Immature natural killer cell (primary cell): Measurements from ENCODE around the gene ATP5F1E. TPM values are rescaled to one million over a fixed set of nuclear protein-coding genes. Genes with fewer than 3 reads are reported as not detected.

Source experiments
- DNase-seq, 3 donors: peaks; one replicate each; pipeline ENCODE4 v3.0.0; 2022; ENCODE audit warnings: mixed read lengths in 1 of 3
- H3K27ac Mint-ChIP-seq, 6 donors: one replicate each; pipeline ENCODE4 v1.8.0; 2020; ENCODE audit warnings: mixed read lengths in 6 of 6, mild to moderate bottlenecking in 5 of 6, inconsistent platforms in 4 of 6, moderate library complexity in 3 of 6
- H3K27me3 Mint-ChIP-seq, 3 donors: one replicate each; pipeline ENCODE4 v1.8.0; 2020 to 2021; ENCODE audit warnings: low read depth in 3 of 3, mild to moderate bottlenecking in 3 of 3, mixed read lengths in 3 of 3, moderate library complexity in 3 of 3, inconsistent platforms in 1 of 3
- H3K36me3 Mint-ChIP-seq, 3 donors: one replicate each; pipeline ENCODE4 v1.8.0; 2020; ENCODE audit warnings: mixed read lengths in 3 of 3, inconsistent platforms in 2 of 3, mild to moderate bottlenecking in 2 of 3
- H3K4me1 Mint-ChIP-seq, 2 donors: one replicate each; pipeline ENCODE4 v1.8.0; 2020; ENCODE audit warnings: inconsistent platforms in 2 of 2, mild to moderate bottlenecking in 2 of 2, mixed read lengths in 2 of 2, moderate library complexity in 1 of 2
- H3K4me3 Mint-ChIP-seq, 5 donors: one replicate each; pipeline ENCODE4 v1.8.0; 2020; ENCODE audit warnings: mild to moderate bottlenecking in 5 of 5, mixed read lengths in 5 of 5, inconsistent platforms in 3 of 5, moderate library complexity in 3 of 5
- H3K9me3 Mint-ChIP-seq, 6 donors: one replicate each; pipeline ENCODE4 v1.8.0; 2020; ENCODE audit warnings: mild to moderate bottlenecking in 6 of 6, mixed read lengths in 6 of 6, inconsistent platforms in 4 of 6, moderate library complexity in 3 of 6
- polyA plus RNA-seq, 3 donors: library from polyadenylated mRNA; unstranded; fragments of 300-500 nt; fragmentation: Illumina TruSeq; gene quantifications; one replicate each; pipeline ENCODE4 v1.2.3, GENCODE V29; 2021

ATP5F1E gene
- polyA plus RNA-seq, 3 donors from 2014 or later: 43.3 to 138 (median 91.7) TPM

DNA sequence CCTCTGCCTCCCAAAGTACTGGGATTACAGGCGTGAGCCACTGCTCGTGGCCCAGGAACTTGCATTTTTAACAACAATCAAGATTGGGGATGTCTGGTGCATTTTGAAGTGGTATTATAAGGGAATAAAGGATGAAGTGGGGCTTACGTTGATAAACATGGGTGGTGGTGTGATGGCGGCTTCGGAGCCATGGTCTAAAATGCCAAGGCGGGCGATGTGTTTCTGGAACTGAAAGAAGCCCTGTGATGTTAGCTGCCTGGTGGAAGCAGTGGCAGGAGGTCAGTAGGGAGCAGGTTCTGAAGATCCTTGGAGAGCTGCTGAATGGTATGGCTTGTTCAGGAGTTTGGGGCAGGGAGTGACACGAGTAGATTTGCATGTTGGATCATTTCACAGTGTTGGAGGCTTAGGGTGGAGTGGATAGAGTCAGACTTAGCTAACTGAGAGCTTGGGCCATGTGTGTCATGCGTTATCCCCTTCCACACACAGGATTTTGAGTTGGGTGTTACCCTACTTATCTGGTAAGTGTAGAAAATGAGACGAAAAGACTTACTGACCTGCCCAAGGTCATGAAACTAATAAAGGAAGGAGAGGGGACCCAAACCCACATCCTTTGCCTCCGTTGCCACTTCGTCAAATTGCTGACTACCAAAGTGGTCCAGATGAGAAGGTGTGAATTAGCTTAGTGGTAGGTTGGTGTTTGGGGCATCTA, 49.6 kb downstream of the ATP5F1E start:
- Mint-ChIP-seq H3K9me3 (no peaks in the 10 kb centered on the region), H3K4me1 (peaks cover 34 to 50% of the 10 kb centered on the region in 2 donors), H3K27ac (peak overlapping the region; percentile 82 to 97 (median 91)), H3K4me3 (peak overlapping the region; percentile 81 to 93 (median 85)), H3K36me3 (peaks cover 8 to 9% (median 9%) of the 10 kb centered on the region in 3 donors), H3K27me3 (peaks cover 10 to 16% (median 14%) of the 10 kb centered on the region in 3 donors)
- peak; percentile 67 to 77 (median 70) for DNase-seq

DNA sequence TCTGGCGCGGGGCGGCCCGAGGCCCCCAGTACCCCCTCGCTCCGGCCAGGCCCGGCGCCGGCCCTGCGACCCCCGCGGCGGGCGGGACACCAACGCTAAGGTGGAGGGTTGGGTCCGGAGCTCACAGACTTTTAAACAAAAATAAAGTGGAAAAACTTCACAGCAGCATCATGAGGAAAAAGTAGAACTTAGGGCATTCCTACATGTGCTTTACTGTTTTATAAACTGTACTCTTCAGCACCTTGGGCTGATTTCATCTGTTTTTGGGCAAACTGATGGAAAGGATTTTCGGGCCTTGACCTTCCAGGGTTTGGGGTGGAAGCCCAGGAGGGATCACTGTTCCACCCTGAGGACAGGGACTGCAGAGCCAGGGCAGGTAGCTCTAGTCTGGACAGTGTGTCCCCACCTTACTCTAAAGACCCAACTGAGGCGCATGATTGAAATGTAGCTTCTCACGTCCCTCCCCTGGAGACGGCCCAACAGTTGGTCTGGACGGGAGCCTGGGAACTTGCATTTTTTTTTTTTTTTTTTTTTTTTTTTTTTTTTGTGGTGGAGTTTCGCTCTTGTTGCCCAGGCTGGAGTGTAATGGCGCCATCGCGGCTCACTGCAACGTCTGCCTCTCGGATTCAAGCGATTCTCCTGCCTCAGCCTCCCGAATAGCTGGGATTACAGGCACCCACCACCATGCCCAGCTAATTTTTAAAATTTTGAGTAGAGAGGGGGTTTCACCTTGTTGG, 50.3 kb downstream of the ATP5F1E start:
- DNase-seq: peak in 2 of 3 donors; percentile 20 to 28
- Mint-ChIP-seq H3K36me3 (peaks cover 3% of the 10 kb centered on the region in 3 donors), H3K4me1 (peaks cover 34 to 43% of the 10 kb centered on the region in 2 donors), H3K27me3 (peaks cover 10 to 16% (median 14%) of the 10 kb centered on the region in 3 donors), H3K27ac (peak overlapping the region; percentile 82 to 97 (median 93)), H3K4me3 (peak overlapping the region; percentile 81 to 93 (median 85)), H3K9me3 (peaks cover 0 to 2% (median 0%) of the 10 kb centered on the region in 6 donors)

DNA sequence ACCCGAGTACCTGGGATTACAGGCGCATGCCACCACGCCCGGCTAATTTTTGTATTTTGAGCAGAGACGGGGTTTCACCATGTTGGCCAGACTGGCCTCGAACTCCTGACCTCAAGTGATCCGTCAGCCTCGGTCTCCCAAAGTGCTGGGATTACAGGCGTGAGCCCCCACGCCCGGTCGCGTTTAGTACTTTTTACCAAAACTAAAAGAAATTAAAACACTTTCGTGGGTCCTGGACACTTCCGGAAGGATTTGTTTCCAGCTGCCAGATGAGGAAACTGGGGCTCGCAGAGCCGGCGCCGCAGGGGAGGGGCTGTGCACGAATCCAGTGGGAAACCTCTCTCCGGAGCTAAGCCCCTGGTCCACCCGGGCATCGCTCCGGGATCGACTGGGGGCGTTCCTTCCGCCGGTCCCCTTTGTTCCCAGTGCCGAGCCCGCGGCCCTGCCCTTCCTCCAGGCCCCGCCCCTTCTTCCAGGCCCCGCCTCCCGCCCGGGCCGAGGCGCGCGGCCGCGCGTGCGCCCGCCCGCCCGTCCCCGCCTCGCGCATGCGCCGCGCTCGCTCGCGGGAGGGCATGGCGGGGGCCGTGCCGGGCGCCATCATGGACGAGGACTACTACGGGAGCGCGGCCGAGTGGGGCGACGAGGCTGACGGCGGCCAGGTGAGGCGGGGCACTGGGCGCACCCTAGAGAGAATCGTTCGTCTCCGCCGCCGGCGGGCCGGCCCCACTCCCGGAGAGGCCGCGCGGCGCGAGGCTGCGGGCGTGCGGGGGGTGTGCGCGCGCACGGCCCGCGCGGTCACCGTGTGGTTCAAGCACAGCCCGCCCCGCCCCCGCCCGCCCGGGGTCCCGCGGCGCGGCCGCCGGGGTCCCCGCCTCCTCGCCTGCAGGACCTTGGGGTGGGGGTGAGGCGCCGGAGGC, 51.2 kb downstream of the ATP5F1E start, which contains the start of gene NELFCD:
NELFCD (plus strand) TSS at position 546 of the 917 bp plus-strand sequence; CDS start at position 600, 54 bp downstream.
- H3K36me3 Mint-ChIP-seq: peaks cover 0 to 6% (median 0%) of the 10 kb centered on the region in 3 donors
- peaks cover 0 to 4% (median 3%) of the 10 kb centered on the region in 6 donors for H3K9me3 Mint-ChIP-seq
- peaks cover 34 to 39% of the 10 kb centered on the region in 2 donors for H3K4me1 Mint-ChIP-seq
- DNase-seq: peak; percentile 86 to 88 (median 87)
- H3K27ac Mint-ChIP-seq: peak within 1 kb of the TSS; percentile 82 to 96 (median 93)
- peak within 1 kb of the TSS; percentile 81 to 93 (median 85) for H3K4me3 Mint-ChIP-seq
- peaks cover 12 to 16% (median 16%) of the 10 kb centered on the region in 3 donors for H3K27me3 Mint-ChIP-seq

DNA sequence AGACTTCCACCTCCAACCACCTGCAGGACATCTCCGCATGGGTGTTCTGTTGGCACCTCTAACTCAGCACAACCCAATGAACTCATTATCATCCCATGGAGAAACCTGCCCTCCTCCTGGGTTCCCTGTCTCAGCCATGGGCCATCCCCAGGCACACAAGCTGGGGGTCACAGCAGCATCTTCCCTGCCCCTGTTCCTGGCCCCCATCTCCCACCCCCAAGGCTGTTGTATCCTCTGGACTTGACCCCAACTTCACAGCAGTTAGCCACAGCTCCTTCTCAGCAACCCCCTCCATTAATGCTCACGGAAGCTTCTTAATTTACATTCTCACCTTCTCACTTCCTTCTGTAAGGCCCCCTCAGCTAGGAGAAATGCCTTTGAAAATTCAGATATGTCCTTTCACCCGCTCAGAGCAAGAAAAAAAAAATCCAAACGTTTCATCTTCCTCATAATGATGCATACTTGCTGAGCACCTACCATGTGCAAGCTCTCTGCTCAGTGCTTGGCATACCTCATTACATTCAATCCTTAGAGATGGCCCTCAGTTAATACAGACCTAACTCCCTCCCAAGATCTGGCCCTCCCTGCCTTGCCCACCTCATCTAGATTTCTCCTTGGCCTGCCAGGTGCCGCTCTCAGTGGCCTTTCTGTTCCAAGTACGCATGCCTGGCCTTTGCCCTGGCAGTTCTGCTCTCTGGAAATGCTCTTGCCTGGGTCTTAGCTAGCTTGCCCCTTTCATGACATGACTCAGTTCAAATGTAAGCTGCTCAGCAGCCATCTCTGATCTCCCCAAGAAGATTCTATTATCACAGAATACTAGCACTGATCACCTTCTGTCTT, 53.6 kb downstream of the ATP5F1E start:
- Mint-ChIP-seq H3K9me3 (peaks cover 2 to 14% (median 9%) of the 10 kb centered on the region in 6 donors), H3K27me3 (peaks cover 12 to 16% (median 16%) of the 10 kb centered on the region in 3 donors), H3K27ac (no peak overlapping the region), H3K4me1 (peaks cover 19 to 21% of the 10 kb centered on the region in 2 donors), H3K4me3 (peak overlapping the region in 3 of 5 donors; percentile 3 to 78 (median 64)), H3K36me3 (peaks cover 5 to 20% (median 8%) of the 10 kb centered on the region in 3 donors)
- DNase-seq: no peak

DNA sequence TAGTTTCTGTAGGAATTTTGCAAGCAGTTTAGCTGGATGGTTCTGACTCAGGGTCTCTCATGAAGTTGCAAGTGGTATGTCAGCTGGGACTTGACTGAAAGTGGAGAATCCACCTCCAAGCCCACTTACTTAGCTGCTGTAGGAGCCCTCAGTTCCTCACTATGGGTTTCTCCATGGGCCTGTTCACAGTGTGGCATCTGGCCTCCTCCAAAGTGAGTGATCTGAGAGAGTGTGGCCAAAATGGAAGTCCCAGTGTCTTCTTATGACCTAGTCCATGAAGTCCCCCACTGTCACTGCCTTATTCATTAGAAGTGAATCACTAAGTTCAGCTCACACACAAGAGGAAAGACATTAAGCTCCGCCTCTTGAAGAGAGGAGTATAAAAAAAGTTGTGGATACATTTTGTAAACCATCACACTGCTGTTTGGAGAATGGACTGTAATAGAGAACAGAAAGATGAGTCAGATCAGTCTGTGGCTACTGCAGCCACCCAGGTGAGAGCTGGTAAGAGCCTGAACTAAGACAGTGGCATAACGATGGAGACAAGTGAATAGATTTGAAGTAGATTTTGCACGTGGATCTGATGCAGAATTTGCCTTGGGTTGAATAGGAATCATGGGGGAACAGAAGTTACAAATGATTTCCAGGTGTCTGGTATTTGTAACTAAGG, 55.9 kb downstream of the ATP5F1E start:
- DNase-seq: no peak
- Mint-ChIP-seq H3K4me1 (peaks cover 0 to 3% of the 10 kb centered on the region in 2 donors), H3K27me3 (peaks cover 5 to 8% (median 6%) of the 10 kb centered on the region in 3 donors), H3K27ac (no peak overlapping the region), H3K9me3 (peaks cover 2 to 14% (median 9%) of the 10 kb centered on the region in 6 donors), H3K36me3 (peaks cover 5 to 20% (median 8%) of the 10 kb centered on the region in 3 donors), H3K4me3 (no peak overlapping the region)

Other genes starting within 250 kb of the ATP5F1E start
- gene GNAS-AS1, start 181.4 kb downstream of the ATP5F1E start, polyA plus RNA-seq: not detected
- gene GNAS, start 179.6 kb downstream of the ATP5F1E start, polyA plus RNA-seq: 100 to 1,000 TPM in 2 of 3 donors, 10 to 100 TPM in 1; 70.1 to 127 (median 107) TPM
- gene NELFCD, start 51.1 kb downstream of the ATP5F1E start, polyA plus RNA-seq: 100 to 1,000 TPM in 1 of 3 donors, 10 to 100 TPM in 2; 67.1 to 104 (median 71.7) TPM
- 10 to 100 TPM in 1 of 3 donors, 1 to 10 TPM in 2; 2.6 to 10.5 (median 5.8) TPM for gene CTSZ, start 25.1 kb downstream of the ATP5F1E start, polyA plus RNA-seq
- gene TUBB1, start 12.9 kb downstream of the ATP5F1E start, polyA plus RNA-seq: 10 to 100 TPM in 1 of 3 donors, 1 to 10 TPM in 2; 2.6 to 22.5 (median 4.3) TPM
- gene PRELID3B, start 10.5 kb upstream of the ATP5F1E start, polyA plus RNA-seq: 10 to 100 TPM; 31.5 to 43.3 (median 37.8) TPM
- 1 to 10 TPM in 2 of 3 donors, under 1 TPM in 1; 0.59 to 8.4 (median 2.0) TPM for gene ZNF831, start 131.5 kb upstream of the ATP5F1E start, polyA plus RNA-seq